ENCODE measurements around the gene PIEZO2. TPM values are rescaled to one million over a fixed set of nuclear protein-coding genes. Genes with fewer than 3 reads are reported as not detected.

Gene PIEZO2
- total RNA-seq, 3 donors from 2014 or later, result 1.9 to 26.2 (median 11.4) TPM

- no peaks in the 10 kb centered on the region for H3K36me3 ChIP-seq
- no peak overlapping the region for H3K27ac ChIP-seq
- intact Hi-C loops (cut with DNase I; ENCODE audit: low total_unique reads), result no loop called here
- no peak for DNase-seq (ENCODE audit: low spot score in 2 of 2)
- H3K4me3 ChIP-seq, result no peak overlapping the region
- H3K4me1 ChIP-seq, result no peaks in the 10 kb centered on the region
- TF ChIP-seq POLR2A (IDR thresholded peaks at IDR 0.05), result no peak
- no peak for TF ChIP-seq POLR2AphosphoS5 (IDR thresholded peaks at IDR 0.05)
- TF ChIP-seq CTCF (IDR thresholded peaks at IDR 0.05), result no peak
- no peaks in the 10 kb centered on the region for H3K27me3 ChIP-seq
- peaks cover 7 to 21% of the 10 kb centered on the region in 2 donors for H3K9me3 ChIP-seq
Measured at GRCh38 chr18:10949655-10950054, 199.7 kb downstream of the PIEZO2 start.

GRCh38 chr18:10948421-10948820, 200.9 kb downstream of the PIEZO2 start:
- no peaks in the 10 kb centered on the region for H3K27me3 ChIP-seq
- no peak overlapping the region for H3K27ac ChIP-seq
- intact Hi-C loops (cut with DNase I; ENCODE audit: low total_unique reads), result no loop called here
- no peak overlapping the region for H3K4me3 ChIP-seq
- H3K4me1 ChIP-seq, result no peaks in the 10 kb centered on the region
- no peak for TF ChIP-seq POLR2A (IDR thresholded peaks at IDR 0.05)
- no peak for TF ChIP-seq CTCF (IDR thresholded peaks at IDR 0.05)
- no peak for TF ChIP-seq POLR2AphosphoS5 (IDR thresholded peaks at IDR 0.05)
- peaks cover 7 to 24% of the 10 kb centered on the region in 2 donors for H3K9me3 ChIP-seq
- no peak for DNase-seq (ENCODE audit: low spot score in 2 of 2)
- no peaks in the 10 kb centered on the region for H3K36me3 ChIP-seq

- no peak for DNase-seq (ENCODE audit: low spot score in 2 of 2)
- H3K9me3 ChIP-seq, result peaks cover 7 to 24% of the 10 kb centered on the region in 2 donors
- no peaks in the 10 kb centered on the region for H3K27me3 ChIP-seq
- no peak overlapping the region for H3K4me3 ChIP-seq
- no peak overlapping the region for H3K27ac ChIP-seq
- TF ChIP-seq POLR2A (IDR thresholded peaks at IDR 0.05), result no peak
- no peak for TF ChIP-seq POLR2AphosphoS5 (IDR thresholded peaks at IDR 0.05)
- TF ChIP-seq CTCF (IDR thresholded peaks at IDR 0.05), result no peak
- H3K4me1 ChIP-seq, result no peaks in the 10 kb centered on the region
- H3K36me3 ChIP-seq, result no peaks in the 10 kb centered on the region
- intact Hi-C loops (cut with DNase I; ENCODE audit: low total_unique reads), result no loop called here
Measured at GRCh38 chr18:10946058-10946457, 203.3 kb downstream of the PIEZO2 start.

- no peak for DNase-seq (ENCODE audit: low spot score in 2 of 2)
- Histone ChIP-seq H3K4me1 (no peaks in the 10 kb centered on the region), H3K4me3 (no peak overlapping the region), H3K36me3 (no peaks in the 10 kb centered on the region), H3K27ac (no peak overlapping the region), H3K9me3 (peaks cover 7 to 24% of the 10 kb centered on the region in 2 donors), H3K27me3 (no peaks in the 10 kb centered on the region)
- TF ChIP-seq POLR2A (IDR thresholded peaks at IDR 0.05), result no peak
- TF ChIP-seq CTCF (IDR thresholded peaks at IDR 0.05), result no peak
- no peak for TF ChIP-seq POLR2AphosphoS5 (IDR thresholded peaks at IDR 0.05)
- intact Hi-C loops (cut with DNase I; ENCODE audit: low total_unique reads), result no loop called here
Measured at GRCh38 chr18:10942998-10943397, 206.4 kb downstream of the PIEZO2 start.

GRCh38 chr18:10939822-10940221, 209.5 kb downstream of the PIEZO2 start:
- H3K27me3 ChIP-seq, result no peaks in the 10 kb centered on the region
- intact Hi-C loops (cut with DNase I; ENCODE audit: low total_unique reads), result no loop called here
- DNase-seq (ENCODE audit: low spot score in 2 of 2), result no peak
- no peaks in the 10 kb centered on the region for H3K4me1 ChIP-seq
- H3K27ac ChIP-seq, result no peak overlapping the region
- H3K9me3 ChIP-seq, result peaks cover 0 to 5% of the 10 kb centered on the region in 2 donors
- H3K4me3 ChIP-seq, result no peak overlapping the region
- no peaks in the 10 kb centered on the region for H3K36me3 ChIP-seq
- no peak for TF ChIP-seq CTCF (IDR thresholded peaks at IDR 0.05)

Measured in breast epithelium (tissue), 4 donors.